ENCODE results near the gene BEGAIN.

Gene BEGAIN

DNA sequence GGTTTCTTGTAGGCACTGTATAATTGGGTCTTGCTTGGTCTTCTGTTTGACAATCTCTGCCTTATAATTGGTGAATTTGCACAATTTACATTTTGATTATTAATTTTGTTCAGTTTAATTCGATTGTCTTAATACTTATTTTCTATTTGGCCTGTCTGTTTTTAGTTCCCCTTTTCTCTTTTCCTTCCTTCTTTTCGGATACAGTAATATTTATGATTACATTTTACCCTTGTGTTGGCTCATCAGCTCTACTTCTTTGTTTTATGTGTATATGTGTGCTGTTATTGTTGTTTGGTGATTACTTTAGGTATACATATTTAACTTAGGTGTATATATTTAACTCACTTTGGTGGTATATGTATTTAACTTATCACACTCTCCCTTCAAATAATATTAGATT is 12.8 kb upstream of the BEGAIN start:
- no peak for DNase-seq

DNA sequence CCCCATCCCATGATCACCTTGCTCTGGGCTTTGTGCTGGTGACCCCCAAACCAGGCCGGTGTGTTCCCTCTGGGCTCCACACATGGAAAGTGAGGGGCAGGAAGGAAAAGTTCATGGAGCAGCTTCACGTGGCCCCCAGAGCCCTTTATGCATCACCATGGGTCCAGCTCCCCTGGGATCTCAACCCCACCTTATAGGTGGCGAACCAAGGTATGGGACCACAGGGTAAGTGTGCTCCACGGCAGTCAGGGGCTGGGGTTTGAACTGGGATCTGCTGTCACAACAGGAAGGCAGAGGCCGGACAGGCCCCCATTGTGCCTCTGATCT is 7.4 kb upstream of the BEGAIN start:
- DNase-seq = no peak

DNA sequence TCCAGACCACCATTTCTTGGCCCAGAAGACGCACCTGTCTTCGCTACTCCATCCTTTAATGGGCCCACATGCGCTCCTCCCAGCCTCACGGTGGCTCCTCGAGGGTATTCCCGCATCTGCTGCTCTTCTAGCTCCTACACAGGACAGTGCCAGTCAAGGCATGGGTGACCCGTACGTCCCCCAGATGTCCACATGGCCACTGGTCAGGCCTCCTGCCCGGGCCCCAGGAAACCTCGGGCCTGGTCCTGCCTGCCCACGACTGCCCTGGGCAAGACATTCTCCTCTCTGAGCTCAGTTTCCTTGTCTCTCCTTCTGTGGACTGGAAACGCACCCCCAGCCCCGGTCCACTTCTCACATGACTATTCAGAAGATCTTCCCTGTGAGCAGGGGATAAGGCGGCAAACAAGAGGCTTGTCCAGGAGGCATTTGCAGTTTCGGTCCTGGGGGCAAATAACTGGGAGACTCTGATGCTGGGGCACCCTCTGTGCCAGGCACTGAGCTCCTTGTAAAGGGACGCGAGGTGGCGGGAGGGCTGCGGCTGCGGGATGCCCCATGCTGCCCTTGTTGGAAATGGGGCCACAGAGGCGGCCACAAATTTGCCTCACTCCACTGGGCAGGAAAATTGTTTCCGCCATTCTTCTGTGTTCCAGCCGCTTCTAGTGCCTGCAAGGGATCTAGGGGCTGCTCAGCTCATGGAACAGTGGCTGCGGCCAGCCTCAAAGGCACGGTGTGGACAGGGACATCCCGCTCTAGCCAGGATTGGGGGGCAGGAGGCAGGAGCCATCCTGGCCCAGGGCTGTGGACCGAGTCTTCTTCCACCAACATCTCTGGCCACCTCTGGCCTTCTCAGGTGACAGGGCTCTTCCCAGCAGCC is 6.8 kb upstream of the BEGAIN start:
- no peak for DNase-seq

DNA sequence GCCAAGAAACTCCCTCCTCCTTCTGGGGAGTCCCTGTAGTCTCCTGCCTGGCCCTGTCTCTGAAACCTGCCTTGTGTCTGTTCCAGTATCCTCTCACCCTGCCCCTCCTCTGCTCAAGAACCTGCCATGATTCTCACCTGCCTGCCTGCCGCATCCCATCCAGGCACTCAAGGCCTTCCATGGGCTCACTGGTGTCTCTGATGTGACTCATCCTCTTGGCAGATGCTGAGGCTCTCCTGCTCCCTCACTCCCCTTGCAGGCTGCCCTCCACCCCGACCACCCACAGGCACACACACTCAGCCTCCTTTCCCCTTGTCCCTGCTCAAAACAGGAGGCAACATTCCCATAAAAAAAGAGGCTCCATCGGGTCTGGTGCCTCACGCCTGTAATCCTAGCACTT is 5.8 kb upstream of the BEGAIN start:
- no peak for DNase-seq

DNA sequence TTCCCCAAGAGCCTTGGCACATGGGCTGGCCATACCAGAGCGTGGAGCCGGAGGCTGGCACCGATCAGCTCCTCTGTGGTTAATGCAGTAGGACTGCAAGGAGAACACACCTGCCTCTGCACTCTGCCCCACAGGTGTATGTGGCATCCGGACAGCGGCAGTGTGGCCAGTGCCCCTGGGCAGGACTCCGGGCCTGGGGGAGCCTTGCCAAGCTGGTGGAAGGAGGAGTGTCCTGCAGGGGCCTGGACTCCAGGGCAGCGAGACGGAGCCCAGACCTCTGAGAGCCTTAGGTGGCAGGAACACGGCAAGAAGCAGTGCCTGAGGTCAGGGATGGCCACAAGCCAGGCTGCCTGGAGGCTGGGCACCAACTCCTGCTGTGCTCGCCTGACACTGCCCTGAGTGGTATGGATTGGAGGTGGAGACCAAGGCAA is 5.3 kb upstream of the BEGAIN start:
- DNase-seq = no peak

DNA sequence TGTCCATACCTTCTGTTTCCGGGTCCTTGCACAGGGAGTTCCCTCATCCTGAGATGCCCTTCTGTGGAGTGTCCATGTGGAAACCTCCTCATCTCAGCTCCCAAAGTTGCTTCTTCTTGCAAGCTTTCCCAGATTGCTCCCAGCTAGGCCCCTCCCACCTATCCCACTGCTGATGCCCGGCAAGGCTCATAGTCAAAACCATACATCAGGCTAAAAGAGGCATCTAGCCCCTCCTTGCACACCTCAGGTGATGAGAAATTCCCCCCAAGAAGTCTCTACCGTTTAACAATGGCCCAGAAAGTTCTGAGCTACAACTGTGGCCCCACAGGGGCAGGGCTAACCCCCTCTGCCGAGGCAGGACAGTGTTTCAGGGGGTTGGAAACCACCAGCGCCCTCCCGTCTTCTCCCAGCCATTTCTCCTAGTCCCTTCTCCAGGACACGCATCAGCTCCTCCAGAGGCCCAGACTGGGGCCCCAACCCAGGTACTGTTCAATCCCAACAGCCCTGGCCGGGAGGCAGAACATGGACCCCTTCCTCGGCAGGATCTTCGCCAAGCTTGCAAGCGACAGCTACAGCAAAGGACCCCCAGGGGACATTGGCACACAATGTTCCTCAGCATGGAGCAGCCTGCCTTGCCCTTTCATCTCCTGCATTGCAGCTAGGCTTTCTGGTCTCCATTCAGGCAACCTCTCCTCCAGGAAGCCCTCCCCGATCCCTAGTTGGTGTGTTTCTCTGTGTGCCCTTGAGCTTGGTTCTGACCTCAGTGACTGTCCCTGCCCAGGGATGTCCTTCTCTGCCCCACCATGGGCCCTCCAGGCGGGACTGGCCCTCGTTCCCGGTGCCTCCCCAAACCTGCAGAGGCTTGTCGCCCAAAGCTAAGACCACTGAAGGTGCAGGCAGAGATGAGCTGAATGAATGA is 4.5 kb upstream of the BEGAIN start:
- no peak for DNase-seq

DNA sequence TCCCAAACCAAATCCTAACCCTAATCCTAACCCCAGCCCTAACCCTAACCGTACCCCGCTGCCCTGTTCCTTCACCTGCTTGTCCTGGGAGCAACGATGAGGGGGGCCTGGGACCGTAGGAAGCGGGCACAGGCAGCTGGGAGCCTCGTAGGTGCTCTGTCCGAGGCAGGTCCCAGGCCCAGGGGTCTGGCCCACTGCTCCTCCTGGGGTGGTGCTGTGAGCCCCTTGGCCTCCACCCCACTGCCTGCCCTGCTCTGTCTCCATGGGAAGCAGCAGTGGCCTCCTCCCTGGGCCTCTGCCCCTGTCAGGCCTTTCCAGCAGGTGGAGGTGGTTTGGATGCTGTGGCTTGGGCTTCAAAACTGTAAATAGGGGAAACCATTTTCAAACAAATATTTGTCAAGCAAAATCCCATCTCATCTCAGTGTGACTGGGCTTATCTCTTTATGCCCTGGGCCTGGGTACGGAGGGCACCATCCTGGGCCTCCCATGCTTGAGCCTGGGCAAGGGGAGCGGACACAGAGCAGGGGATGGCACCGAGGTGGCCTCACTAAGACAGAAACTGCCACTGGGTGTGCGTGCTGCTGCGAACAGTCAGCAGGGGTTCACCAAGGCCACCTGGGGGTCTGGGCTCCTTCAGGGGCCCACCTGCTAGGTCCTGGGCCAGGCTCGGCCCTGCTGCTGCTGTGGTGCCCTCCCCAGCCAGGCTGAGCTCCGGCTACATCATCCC is 3.7 kb upstream of the BEGAIN start:
- no peak for DNase-seq

DNA sequence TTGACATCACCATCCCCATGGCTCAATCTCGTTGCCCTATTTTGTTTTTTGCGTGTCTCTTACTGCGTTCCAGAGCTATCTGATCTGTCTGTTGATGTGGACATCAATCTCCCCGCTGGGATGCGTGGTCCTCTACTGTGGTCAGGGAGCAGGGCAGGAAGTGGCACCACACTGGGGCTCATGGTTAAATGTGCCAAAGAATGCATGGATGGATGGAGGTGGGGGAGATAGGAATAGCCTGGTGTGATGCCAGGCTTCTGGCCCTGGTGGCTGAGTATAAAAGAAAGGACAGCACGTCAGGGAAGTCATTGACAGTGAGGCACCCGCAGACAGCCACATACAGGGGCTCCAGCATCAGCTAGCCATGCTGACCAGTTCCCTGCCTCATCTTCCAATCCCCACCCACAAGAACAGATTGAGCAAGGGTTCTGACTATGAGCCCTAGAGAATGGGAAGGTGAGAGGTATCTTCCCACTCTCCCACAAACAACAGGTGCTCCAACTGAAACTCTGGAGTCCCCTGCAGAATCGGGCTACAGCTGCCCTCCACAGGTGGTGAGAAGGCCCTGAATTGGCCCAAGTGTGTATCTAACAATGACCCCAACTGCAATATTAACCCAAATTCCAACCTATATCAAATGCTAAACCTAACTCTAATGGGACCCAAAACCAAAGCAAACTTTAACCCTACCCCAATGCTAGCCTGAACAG is 2.7 kb upstream of the BEGAIN start:
- DNase-seq = no peak

DNA sequence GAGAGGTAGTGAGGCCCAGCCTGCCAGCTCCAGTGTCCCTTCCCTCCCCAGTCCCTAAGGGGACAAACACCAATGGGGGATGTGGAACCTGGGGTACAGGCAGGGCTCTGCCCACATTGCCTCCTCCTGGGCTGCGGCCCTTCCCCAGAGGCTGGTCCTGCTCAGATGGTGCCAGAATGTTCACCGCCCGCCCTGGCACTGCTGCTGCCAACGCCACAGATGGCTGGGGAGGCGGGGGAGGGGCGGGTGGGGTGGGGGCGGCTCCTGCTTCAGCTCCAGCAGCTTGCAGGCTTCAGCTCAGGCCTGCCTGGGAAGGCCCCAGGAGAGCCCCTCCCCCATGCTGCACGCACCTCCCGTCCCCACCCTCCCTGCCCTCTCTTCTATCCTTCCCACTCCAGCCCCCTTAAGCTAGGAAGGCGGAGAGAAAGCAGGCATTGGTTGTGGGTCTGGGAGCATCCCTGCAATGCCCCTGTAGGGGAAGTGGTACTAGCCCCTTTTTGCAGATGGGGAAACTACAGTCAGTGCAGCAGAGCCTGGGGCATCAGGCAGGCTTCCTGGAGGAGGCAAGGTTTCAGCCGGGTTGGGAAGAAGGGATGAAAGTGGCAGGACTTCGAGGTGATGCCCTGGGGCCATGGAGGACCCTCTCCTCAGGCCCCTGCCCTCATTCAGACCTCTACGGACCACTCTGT is 2.0 kb upstream of the BEGAIN start:
- DNase-seq = no peak

DNA sequence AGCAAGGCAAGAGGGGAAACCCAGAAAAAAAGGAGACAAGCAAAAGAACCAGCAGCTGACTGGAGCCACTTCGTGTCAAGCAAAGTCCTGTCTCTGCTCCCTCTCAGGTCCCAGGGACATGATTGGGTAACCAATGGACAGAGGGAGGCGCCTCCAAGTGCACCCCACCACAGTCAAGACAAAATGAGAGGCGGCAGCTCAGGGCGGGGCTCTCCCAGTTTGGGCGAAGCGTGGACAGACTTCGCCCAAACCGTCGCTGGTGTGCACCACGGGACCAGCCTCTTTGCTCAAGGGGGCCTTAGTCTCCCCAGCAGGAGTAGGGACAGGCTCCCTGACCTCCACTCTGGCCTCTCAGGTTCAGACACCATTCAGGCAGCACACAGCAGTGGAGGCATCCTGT is 1.5 kb upstream of the BEGAIN start:
- no peak for DNase-seq

DNA sequence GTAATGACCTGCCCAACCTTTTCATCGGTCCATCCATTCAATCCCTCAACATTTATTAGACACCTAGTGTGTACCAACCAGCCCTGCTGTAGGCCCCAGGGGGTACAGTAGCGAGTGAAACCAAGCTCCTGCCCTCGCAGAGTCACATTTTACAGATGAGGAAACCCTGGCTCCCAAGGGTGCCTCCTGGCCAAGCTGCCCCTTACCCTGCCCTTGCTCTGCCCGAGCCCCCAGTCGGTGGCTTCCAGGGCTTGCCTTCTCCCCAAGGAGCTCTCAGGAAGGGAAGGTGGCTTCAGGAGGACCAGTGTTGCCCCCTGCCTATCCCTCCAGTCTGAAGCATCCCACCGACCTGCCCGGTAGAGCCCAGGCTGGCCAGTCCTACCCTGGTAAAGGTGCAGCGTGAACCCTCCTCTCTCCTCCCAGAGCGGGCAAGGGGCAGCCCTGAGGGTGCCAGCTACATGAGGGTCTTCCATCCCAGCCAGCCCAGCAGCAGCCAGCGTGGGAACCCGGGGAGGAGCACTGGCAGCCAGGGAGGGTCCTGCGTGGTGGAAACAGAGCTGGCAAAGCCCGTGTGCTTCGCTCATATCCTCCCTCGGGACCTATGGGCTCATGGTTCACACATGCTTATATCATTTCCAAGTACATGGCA is 670 bp upstream of the BEGAIN start:
- no peak for DNase-seq

DNA sequence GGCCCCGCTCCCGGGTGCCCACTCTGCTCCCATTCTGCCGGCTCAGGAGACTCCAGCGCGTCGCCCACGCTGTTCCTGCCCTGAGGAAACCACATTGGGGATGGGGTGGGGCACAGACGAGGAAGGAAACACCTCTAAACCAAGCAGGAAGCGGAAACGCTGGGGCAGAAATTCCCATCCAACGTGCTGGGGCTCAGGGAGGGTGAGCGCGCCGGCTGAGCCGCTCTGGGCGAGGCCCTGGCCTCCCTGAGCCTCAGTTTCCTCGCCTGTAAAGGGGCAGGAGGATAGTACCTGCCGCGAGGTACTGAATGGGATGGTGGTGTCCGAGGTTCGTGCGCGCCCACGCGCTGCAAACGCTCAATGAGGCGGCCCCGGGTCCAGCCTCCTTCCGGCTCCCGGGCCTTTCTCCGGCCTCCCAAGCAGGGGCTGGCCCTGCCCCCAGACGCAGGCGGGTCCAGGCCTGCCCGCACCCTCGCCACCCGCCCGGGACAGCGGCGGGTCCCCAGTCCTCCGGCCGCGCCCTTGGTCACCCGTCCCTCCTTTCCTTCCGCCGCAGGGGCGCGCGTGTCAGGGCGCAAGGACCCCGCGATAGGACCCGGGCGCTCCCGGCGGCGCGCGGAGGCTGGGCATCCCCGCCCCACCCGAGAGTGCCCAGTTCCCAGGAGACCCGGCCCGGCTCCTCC is 673 bp downstream of the BEGAIN start:
- DNase-seq = peak; percentile 35

DNA sequence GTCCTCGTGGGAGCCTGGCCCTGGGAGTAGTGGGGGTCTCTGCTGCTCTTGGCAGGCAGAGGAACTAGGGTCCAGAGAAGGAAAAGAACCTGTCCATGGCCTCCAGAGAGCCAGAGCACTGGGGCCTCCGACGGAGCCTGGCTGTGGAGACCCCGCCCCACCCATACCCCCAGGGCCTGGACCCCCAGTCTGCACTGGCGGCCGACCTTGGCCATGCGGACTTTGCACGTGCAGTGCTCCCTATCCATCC is 1.1 kb downstream of the BEGAIN start:
- no peak for DNase-seq

DNA sequence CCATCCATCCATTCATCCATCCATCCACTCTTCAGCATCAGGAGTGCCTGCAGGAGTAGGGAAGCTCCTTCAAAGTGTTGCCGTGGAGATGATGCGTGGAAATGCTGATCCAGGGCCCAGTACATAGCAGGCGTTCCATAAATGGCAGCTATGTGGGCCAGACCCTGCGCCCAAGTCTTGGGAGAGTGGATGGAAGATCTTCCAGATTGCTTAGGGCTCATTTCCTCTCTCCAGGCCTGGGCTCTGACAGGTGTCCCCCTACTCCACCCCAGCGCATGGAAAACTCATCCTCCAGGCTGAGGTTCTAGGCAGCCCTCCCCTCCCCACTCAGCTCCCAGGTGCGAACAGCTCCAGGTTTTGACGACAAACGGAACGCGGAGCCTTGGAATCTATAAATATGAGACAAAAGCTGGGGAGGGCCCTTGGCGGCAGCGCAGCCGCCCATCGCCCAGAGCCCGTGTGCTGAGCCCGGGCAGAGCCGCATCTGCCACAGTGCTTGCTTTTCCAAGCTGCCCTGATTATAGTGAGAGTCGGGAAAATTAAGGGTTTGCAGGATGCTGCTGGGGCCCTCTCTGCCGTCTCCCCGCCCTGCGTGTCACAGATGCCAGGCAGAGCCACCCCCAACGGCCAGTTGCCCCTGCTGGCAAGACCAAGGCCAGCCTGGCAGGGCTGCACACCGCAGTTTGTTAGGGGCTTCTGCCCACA is 1.6 kb downstream of the BEGAIN start:
- DNase-seq = no peak

DNA sequence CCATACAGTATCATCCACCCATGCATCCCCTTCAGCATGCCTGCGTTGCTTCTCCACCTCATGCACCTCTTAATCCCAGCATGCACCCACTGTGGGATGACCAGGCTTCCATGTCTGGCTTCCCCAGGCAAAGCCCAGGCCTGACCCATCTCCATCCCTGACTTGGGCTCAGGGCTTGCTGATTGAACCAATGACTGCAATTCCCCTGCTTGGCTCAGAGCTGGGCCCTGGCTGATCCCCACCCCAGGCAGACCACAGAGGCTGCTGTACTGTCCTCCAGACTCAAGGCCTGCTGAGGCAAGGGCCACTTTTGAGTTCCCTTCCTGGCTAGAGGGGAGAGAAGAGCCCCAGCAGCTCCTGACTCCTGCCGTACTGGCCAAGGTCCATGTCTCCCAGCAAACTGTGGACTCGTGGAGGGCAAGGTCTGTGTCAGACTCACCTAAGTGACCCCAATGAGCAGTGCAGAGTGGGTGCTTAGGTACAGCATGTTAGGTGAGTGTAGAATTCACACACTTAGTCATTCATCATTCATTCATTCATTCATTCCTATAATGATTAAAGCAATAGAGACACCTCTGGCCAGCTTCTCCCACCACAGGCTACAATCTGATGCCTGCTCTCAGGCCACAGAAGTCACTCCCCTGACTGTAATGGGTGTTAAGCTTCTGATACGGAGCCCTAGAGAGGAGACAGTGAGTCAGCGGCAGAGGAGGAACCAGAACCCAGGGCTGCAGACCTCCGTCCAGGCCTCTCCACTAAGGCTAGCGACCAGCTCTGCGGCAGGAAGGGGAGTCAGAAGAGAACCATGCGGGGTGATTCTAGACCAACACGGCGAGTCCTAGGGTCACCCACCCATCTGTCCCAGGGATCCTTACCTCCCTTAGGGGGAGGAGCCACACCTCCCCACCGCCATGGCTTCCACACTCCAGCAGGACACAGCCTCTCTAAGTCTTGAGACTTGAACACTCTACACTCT is 2.9 kb downstream of the BEGAIN start:
- no peak for DNase-seq

DNA sequence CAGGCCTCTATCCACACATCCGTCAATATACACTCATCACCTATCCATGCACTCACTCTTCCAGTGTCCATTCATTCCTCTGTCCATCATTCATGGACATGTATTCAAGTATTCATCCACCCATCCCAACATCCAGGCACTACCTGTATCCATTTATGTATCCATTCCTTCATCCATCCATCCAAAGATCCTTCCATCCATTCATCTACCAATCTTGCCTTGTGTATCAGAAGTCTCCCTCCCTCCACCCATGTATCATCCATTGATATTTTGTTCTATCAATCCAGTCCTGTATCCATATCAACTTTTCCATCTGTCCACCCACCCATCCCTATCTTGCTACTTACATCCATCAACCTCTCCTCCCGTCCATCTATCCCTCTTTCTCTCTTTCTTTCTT is 4.0 kb downstream of the BEGAIN start:
- DNase-seq = no peak

DNA sequence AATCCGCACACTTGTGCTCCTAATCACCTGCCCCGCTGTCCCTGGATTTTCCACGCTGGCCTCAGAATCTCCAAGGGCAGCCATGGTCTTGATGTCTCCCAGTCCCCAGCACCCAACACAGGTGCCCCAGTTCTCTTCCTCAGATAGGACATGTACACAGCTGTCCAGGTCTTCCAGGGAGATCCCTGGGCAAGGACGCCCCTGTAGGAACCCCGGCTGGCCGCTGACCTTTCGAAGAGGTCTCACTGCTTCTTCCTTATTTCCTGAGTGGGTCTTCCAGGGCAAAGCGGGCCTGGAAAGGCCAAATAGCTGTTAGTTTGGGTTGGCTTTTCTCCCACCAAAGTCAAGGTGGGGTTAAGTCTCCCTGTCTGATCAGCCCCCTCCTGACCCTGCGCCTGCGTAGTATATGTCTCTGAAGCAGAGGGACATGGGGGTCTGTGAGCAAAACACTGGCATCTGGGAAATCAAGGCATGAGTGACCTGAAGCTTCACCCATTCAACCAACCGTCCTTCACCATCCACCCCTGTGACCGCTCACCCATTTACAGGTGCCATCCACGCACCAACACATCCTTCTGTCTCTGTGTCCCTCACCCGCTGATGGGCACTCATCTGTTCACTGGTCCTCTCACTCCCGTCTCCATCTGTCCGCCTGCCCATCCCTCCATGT is 4.6 kb downstream of the BEGAIN start:
- no peak for DNase-seq

DNA sequence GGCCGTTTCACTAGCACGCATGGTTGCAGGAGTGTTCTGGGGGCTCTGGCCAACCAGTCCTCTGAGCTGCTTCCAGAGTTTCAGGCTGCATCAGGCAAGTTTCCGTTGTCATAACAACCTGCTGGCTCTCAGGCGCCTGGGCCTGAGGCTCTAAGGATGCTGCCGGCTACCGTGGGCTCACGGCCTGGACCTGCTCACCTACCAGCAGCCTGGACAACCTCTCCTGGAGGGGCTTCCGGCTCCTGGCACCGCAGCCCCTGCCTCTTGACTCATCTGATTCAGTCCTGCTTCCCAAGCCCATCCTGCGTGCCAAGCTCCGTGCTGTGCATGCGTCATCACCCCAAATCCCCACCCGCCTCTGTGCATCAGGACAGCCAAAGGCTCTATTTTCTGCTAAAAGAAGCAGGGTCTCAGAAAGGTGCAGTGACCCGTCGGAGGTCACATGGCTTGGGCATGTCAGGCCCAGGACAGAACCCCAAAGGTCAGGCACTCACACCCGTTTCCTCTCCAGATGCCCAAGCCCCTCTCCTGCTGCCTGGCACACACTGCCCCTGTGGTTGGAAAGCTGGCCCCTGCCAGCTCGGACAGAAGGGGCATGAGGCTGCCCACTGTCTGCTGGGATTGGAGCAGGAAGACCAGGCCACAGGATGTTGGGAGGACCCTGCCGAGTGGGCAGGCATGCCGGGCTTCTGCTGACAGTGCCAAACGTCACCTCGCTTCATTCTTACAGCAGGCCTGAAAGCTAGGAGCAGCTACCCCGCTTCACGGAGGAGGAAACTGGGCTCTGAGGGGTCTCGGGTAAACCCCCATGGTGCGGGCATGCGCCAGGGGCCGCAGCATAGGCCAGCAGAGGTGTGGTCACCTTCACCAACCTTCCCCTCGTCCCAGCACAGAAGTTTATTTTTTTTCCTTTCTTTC is 5.7 kb downstream of the BEGAIN start:
- no peak for DNase-seq
